H1 (cell line): Measurements from ENCODE around the gene MROH7. TPM values are rescaled to one million over a fixed set of nuclear protein-coding genes. Genes with fewer than 3 reads are reported as not detected.

Source experiments
- CTCF ChIA-PET: fragments of 300-600 bp; sonication (Branson Sonifier 250); formaldehyde crosslinking; loops from one replicate; lab custom pipeline; 2021; ENCODE audit not compliant: partially characterized antibody; lab: Charles Lee
- POLR2A ChIA-PET: fragments of 300-600 bp; sonication (Branson Sonifier 250); formaldehyde crosslinking; loops from one replicate; lab custom pipeline; 2021; ENCODE audit warnings: inconsistent platforms; ENCODE audit not compliant: partially characterized antibody; lab: Charles Lee
- DNase-seq, 2 experiments: peaks; one replicate each; pipeline versions ENCODE4 v3.0.0 to v3.0.0-alpha.2; 2010 to 2022; ENCODE audit warnings: low spot score in 2 of 2, low read depth in 1 of 2, mixed read lengths in 1 of 2
- FAIRE-seq: peaks from 2 replicates; lab custom pipeline; 2011; peaks lifted over from hg19 to GRCh38; lab: Jason Lieb, UNC
- H2AFZ ChIP-seq: 2 replicates; pipeline ENCODE4 v1.8.1; 2012; ENCODE audit warnings: low read length, inconsistent platforms
- H2AK5ac ChIP-seq: 2 replicates; pipeline ENCODE4 v1.6.1; 2013; ENCODE audit warnings: low read depth, low read length
- H2BK120ac ChIP-seq: replicated peaks from 2 replicates; pipeline ENCODE3; 2013; ENCODE audit warnings: low read depth, low read length, inconsistent platforms
- H2BK12ac ChIP-seq: 2 replicates; pipeline ENCODE4 v1.6.1; 2013; ENCODE audit warnings: low read depth, low read length
- H2BK15ac ChIP-seq: 2 replicates; pipeline ENCODE4 v1.6.1; 2013; ENCODE audit warnings: low read length
- H2BK20ac ChIP-seq: 2 replicates; pipeline ENCODE4 v1.6.1; 2013; ENCODE audit warnings: low read length
- H2BK5ac ChIP-seq: 2 replicates; pipeline ENCODE4 v1.6.1; 2013; ENCODE audit warnings: low read depth, low read length
- H3K14ac ChIP-seq: 2 replicates; pipeline ENCODE4 v1.6.1; 2013; ENCODE audit warnings: inconsistent platforms; ENCODE audit not compliant: insufficient read length
- H3K18ac ChIP-seq: 2 replicates; pipeline ENCODE4 v1.6.1; 2013; ENCODE audit warnings: low read length; ENCODE audit errors: extremely low read depth
- H3K23ac ChIP-seq: 2 replicates; pipeline ENCODE4 v1.6.1; 2013; ENCODE audit warnings: inconsistent platforms; ENCODE audit not compliant: insufficient read length
- H3K23me2 ChIP-seq: 2 replicates; pipeline ENCODE4 v1.6.1; 2013; ENCODE audit warnings: low read depth, low read length
- H3K27ac ChIP-seq: 2 replicates; pipeline ENCODE4 v1.6.1; 2011; ENCODE audit warnings: low read depth, low read length, inconsistent platforms
- H3K27me3 ChIP-seq, 4 experiments: replicated peaks in 1 of 4; 1 replicate in 1 of 4; 2 replicates in 3 of 4; pipeline versions ENCODE4 v1.6.1 to v1.8.1; 2011 to 2013; ENCODE audit warnings: low read length in 3 of 4, mild to moderate bottlenecking in 3 of 4, inconsistent platforms in 2 of 4, mixed read lengths in 2 of 4, moderate library complexity in 1 of 4; ENCODE audit not compliant: control insufficient read depth in 3 of 4, insufficient read depth in 3 of 4; ENCODE audit errors: extremely low read depth in 1 of 4
- H3K36me3 ChIP-seq, 4 experiments: 2 replicates each; pipeline versions ENCODE4 v1.6.1 to v1.8.1; 2011 to 2013; ENCODE audit warnings: mild to moderate bottlenecking in 4 of 4, low read length in 3 of 4, moderate library complexity in 2 of 4, control low read depth in 1 of 4, inconsistent platforms in 1 of 4; ENCODE audit not compliant: insufficient read depth in 4 of 4, control insufficient read depth in 2 of 4
- H3K4ac ChIP-seq: replicated peaks from 2 replicates; pipeline ENCODE3; 2013; ENCODE audit warnings: low read length, low read depth, mixed read lengths, inconsistent platforms; ENCODE audit not compliant: insufficient read length
- H3K4me1 ChIP-seq, 4 experiments: replicated peaks in 1 of 4; 1 replicate in 1 of 4; 2 replicates in 3 of 4; pipeline versions ENCODE4 v1.6.1 to v1.8.1; 2011 to 2013; ENCODE audit warnings: low read length in 3 of 4, inconsistent platforms in 2 of 4, mixed read lengths in 1 of 4; ENCODE audit not compliant: insufficient read depth in 4 of 4, control insufficient read depth in 3 of 4
- H3K4me2 ChIP-seq, 2 experiments: 2 replicates each; pipeline versions ENCODE4 v1.6.1 to v1.8.1; 2011 to 2013; ENCODE audit warnings: low read depth in 2 of 2, low read length in 2 of 2, control low read depth in 1 of 2, inconsistent platforms in 1 of 2, mild to moderate bottlenecking in 1 of 2; ENCODE audit not compliant: insufficient read depth in 1 of 2
- H3K4me3 ChIP-seq, 4 experiments: fragments of 200-600, 300-600 bp in 1 of 4; sonication (generic), shearing (Covaris generic), sonication (Bioruptor Twin) in 1 of 4; 2 replicates each; pipeline versions ENCODE4 v1.5.1 to v1.8.1; 2011 to 2016; ENCODE audit warnings: low read length in 4 of 4, low read depth in 3 of 4, control low read depth in 2 of 4, inconsistent platforms in 2 of 4, mild to moderate bottlenecking in 2 of 4, mixed read lengths in 1 of 4, moderate library complexity in 1 of 4; ENCODE audit not compliant: insufficient read depth in 2 of 4; ENCODE audit errors: extremely low read depth in 1 of 4
- H3K56ac ChIP-seq: replicated peaks from 2 replicates; pipeline ENCODE3; 2013; ENCODE audit warnings: low read depth, mild to moderate bottlenecking, mixed read lengths, low read length, inconsistent platforms; ENCODE audit not compliant: insufficient read length
- H3K79me1 ChIP-seq: 2 replicates; pipeline ENCODE4 v1.6.1; 2013; ENCODE audit warnings: low read depth, low read length, control low read depth
- H3K79me2 ChIP-seq, 2 experiments: 2 replicates each; pipeline versions ENCODE4 v1.6.1 to v1.8.1; 2012 to 2013; ENCODE audit warnings: low read length in 2 of 2, mild to moderate bottlenecking in 2 of 2, inconsistent platforms in 1 of 2; ENCODE audit not compliant: insufficient read depth in 2 of 2, control insufficient read depth in 1 of 2
- H3K9ac ChIP-seq, 4 experiments: replicated peaks in 1 of 4; 1 replicate in 1 of 4; 2 replicates in 3 of 4; pipeline versions ENCODE4 v1.6.1 to v1.8.1; 2011 to 2013; ENCODE audit warnings: low read depth in 3 of 4, low read length in 3 of 4, control low read depth in 2 of 4, mild to moderate bottlenecking in 2 of 4, moderate library complexity in 2 of 4, inconsistent platforms in 1 of 4; ENCODE audit errors: extremely low read depth in 1 of 4
- H3K9me3 ChIP-seq, 2 experiments: 2 replicates each; pipeline versions ENCODE4 v1.6.1 to v1.8.1; 2012 to 2013; ENCODE audit warnings: mild to moderate bottlenecking in 2 of 2, moderate library complexity in 2 of 2, control low read depth in 1 of 2, inconsistent platforms in 1 of 2, low read depth in 1 of 2, low read length in 1 of 2, mixed read lengths in 1 of 2; ENCODE audit not compliant: insufficient read depth in 2 of 2
- H4K20me1 ChIP-seq, 2 experiments: replicated peaks in 1 of 2; 2 replicates each; pipeline versions ENCODE3 to v1.8.1; 2011 to 2013; ENCODE audit warnings: inconsistent platforms in 2 of 2, low read length in 2 of 2, mild to moderate bottlenecking in 1 of 2; ENCODE audit not compliant: insufficient read depth in 2 of 2, control insufficient read depth in 1 of 2
- H4K5ac ChIP-seq: 2 replicates; pipeline ENCODE4 v1.6.1; 2013; ENCODE audit warnings: low read length, low read depth, mixed read lengths, inconsistent platforms; ENCODE audit not compliant: insufficient read length
- H4K8ac ChIP-seq: 2 replicates; pipeline ENCODE4 v1.8.0; 2013; ENCODE audit warnings: mild to moderate bottlenecking, moderate library complexity, low read length, inconsistent platforms; ENCODE audit not compliant: insufficient read depth; ENCODE audit errors: extremely low read depth
- H4K91ac ChIP-seq: replicated peaks from 2 replicates; pipeline ENCODE3; 2013; ENCODE audit warnings: low read length, mixed read lengths, inconsistent platforms; ENCODE audit not compliant: insufficient read length
- POU5F1 ChIP-seq: IDR thresholded peaks from 2 replicates; pipeline ENCODE4 v1.6.1; 2011; ENCODE audit warnings: low read depth, mild to moderate bottlenecking, low read length, moderate library complexity
- WGBS, 2 experiments: shearing (Covaris generic) in 1 of 2; methylation state at CpG; one replicate each; pipeline versions ENCODE4 v1.1.6 to v1.1.7; 2013 to 2015; ENCODE audit warnings: low lambda C conversion rate in 2 of 2, mixed read lengths in 2 of 2, inconsistent platforms in 1 of 2, low coverage in 1 of 2, missing lambda C conversion rate in 1 of 2; ENCODE audit not compliant: insufficient replicate concordance in 2 of 2, insufficient coverage in 1 of 2, insufficient read length in 1 of 2; ENCODE audit errors: extremely low coverage in 1 of 2, missing lambda C conversion rate in 1 of 2; 5-methylcytosine and 5-hydroxymethylcytosine counted together
- polyA plus RNA-seq, 7 experiments: library from polyadenylated mRNA; depleted of rRNA in 3 of 7; stranded (reverse) in 5 of 7; unstranded in 2 of 7; fragments of >200 nt in 5 of 7; fragments of 200-250 nt in 2 of 7; gene quantifications; 1 replicate in 5 of 7; 2 replicates in 1 of 7; 4 replicates in 1 of 7; pipeline versions ENCODE4 v1.2.1 to v1.2.3, GENCODE V29; 2011 to 2013; ENCODE audit warnings: missing spikeins in 2 of 7, mixed read lengths in 2 of 7
- total RNA-seq: library from RNA; stranded (reverse); fragmentation: NEBNext Ultra II Directional; extraction: Animal tissue kit (Norgen Biotek cat#: 25700); gene quantifications from 2 replicates; pipeline ENCODE4 v1.2.1, GENCODE V29; 2021
- TF ChIP-seq, protein P1 (sequence below): IDR thresholded peaks from 2 replicates; pipeline ENCODE4 v1.6.1; 2012; ENCODE audit warnings: low read length, inconsistent platforms

Gene MROH7
- total and polyA plus RNA-seq, 2 of the 8 experiments (the other 6 are each of a cell fraction or from before 2014, with no cell fraction given) = 0.07 to 0.20 TPM

DNA sequence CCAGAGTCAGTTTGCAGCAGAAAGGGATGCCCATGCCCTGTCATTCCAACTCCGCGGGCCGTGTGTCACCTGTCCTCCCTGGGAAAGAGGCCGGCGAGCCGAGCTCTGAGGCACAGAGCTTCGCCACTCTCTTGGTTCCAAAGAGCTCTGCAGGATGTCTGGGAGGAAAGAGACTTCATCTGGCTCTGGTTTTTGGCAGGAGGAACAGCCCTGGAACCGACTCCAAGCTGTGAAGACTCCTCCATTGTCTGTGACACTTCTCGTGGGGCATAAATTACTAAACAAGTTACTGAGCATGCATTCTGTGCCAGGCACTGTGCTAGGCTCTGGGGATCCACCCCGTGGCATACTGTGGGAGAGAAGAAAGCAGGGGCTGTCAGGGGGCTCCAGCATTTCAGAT is 14.4 kb upstream of the MROH7 start:
- Histone ChIP-seq H3K4me1 (no peaks in the 10 kb centered on the region; a peak in 1 of 7 replicates), H2BK120ac (no peak overlapping the region), H2AFZ (no peak overlapping the region), H2BK5ac (no peak overlapping the region), H2BK20ac (no peak overlapping the region), H3K9me3 (0 out of 4 replicates have a peak, but pooled peaks cover 0 to 4% of the 10 kb centered on the region in 2 experiments), H3K23ac (no peak overlapping the region), H2AK5ac (no peak overlapping the region), H3K9ac (no peak overlapping the region), H3K79me2 (no peaks in the 10 kb centered on the region), H4K8ac (no peak overlapping the region), H3K27me3 (no peaks in the 10 kb centered on the region), H3K27ac (no peak overlapping the region), H3K23me2 (no peaks in the 10 kb centered on the region), H3K36me3 (no peaks in the 10 kb centered on the region), H3K18ac (no peak overlapping the region), H2BK12ac (no peak overlapping the region), H3K14ac (no peak overlapping the region), H3K4me2 (no peak overlapping the region), H3K4ac (no peak overlapping the region), H4K91ac (no peak overlapping the region), H3K79me1 (no peaks in the 10 kb centered on the region), H3K4me3 (no peak overlapping the region), H2BK15ac (no peak overlapping the region), H4K20me1 (no peaks in the 10 kb centered on the region), H3K56ac (no peak overlapping the region), H4K5ac (no peak overlapping the region)
- no peak for TF ChIP-seq POU5F1
- TF ChIP-seq, protein P1, sequence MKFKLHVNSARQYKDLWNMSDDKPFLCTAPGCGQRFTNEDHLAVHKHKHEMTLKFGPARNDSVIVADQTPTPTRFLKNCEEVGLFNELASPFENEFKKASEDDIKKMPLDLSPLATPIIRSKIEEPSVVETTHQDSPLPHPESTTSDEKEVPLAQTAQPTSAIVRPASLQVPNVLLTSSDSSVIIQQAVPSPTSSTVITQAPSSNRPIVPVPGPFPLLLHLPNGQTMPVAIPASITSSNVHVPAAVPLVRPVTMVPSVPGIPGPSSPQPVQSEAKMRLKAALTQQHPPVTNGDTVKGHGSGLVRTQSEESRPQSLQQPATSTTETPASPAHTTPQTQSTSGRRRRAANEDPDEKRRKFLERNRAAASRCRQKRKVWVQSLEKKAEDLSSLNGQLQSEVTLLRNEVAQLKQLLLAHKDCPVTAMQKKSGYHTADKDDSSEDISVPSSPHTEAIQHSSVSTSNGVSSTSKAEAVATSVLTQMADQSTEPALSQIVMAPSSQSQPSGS = no peak
- no peak for FAIRE-seq
- ChIA-PET CTCF (no interaction called here), POLR2A (no interaction called here)
- 89% methylated on average over 4 of the region's 10 CpGs; no CpG with 5 or more reads in 1 of the 2 experiments for WGBS, 2 experiments
- DNase-seq = no peak
